ENCODE data around the gene MAP3K20. TPM values are rescaled to one million over a fixed set of nuclear protein-coding genes. Genes with fewer than 3 reads are reported as not detected.

MAP3K20 gene
- total and polyA plus RNA-seq, 2 of the 8 experiments (the other 6 are each of a cell fraction or from before 2014, with no cell fraction given): 3.1 to 11.1 TPM

GRCh38 chr2:173054466-173054865, 21.2 kb upstream of the MAP3K20 start (continued):
- no peak for TF ChIP-seq RNF2 (IDR thresholded peaks at IDR 0.05; ENCODE audit: borderline replicate concordance, low read depth, low read length, missing control alignments, poor library complexity, severe bottlenecking)
- TF ChIP-seq EGR1 (IDR thresholded peaks at IDR 0.05; ENCODE audit: borderline replicate concordance, low read depth, low read length): no peak
- TF ChIP-seq SUZ12 (IDR thresholded peaks at IDR 0.05; ENCODE audit: low read length): no peak
- TF ChIP-seq KDM1A (IDR thresholded peaks at IDR 0.05; ENCODE audit: borderline replicate concordance, low read length): no peak
- TF ChIP-seq SIRT6 (IDR thresholded peaks at IDR 0.05; ENCODE audit: low read length): no peak
- TF ChIP-seq ASH2L (IDR thresholded peaks at IDR 0.05; ENCODE audit: low read length): no peak
- no peak for TF ChIP-seq TCF12 (IDR thresholded peaks at IDR 0.05; ENCODE audit: low read depth, low read length)
- TF ChIP-seq SRF (IDR thresholded peaks at IDR 0.05; ENCODE audit: low read depth, low read length): no peak
- no peak for TF ChIP-seq CTBP2 (IDR thresholded peaks at IDR 0.05; ENCODE audit: borderline replicate concordance, insufficient read depth, insufficient read length, low read length)

All from H1 (cell line).